HCT116 (cell line): ENCODE results near the gene TANC1. TPM values are rescaled to one million over a fixed set of nuclear protein-coding genes. Genes with fewer than 3 reads are reported as not detected.

Source experiments
- ATAC-seq: fragments of 200-7000 bp; cut with Tn5 transposase; 2 replicates; pipeline ENCODE4 v1.9.1; 2020; ENCODE audit warnings: mild to moderate bottlenecking, moderate library complexity
- BruUV-seq: library from RNA; stranded (reverse); fragments of 400-500 nt; replicated peaks from 2 replicates; lab custom pipeline; 2021; lab: Mats Ljungman, UMichigan
- CTCF ChIA-PET: fragments of 300-600 bp; sonication (Branson Sonifier 250); formaldehyde crosslinking; loops from one replicate; lab custom pipeline; 2021; ENCODE audit warnings: antibody characterized with exemption; lab: Charles Lee
- POLR2A ChIA-PET: fragments of 300-600, 350-600 bp; sonication (Branson Sonifier 250); formaldehyde crosslinking; loops from one replicate; lab custom pipeline; 2021; ENCODE audit warnings: antibody characterized with exemption; lab: Charles Lee
- RAD21 ChIA-PET, 2 experiments: fragments of 300-600 bp; sonication (Branson Sonifier 250); formaldehyde crosslinking; loops; one replicate each; lab custom pipeline; 2023; ENCODE audit warnings: low total read pairs in 2 of 2; ENCODE audit not compliant: uncharacterized antibody in 2 of 2, unreplicated experiment in 2 of 2, low non-redundant PET in 1 of 2; lab: Charles Lee
- DNase-seq: peaks from one replicate; pipeline ENCODE4 v3.0.0-alpha.2; 2010; ENCODE audit warnings: low read depth, low spot score
- H2AFZ ChIP-seq: fragments of 200-600 bp; shearing (Covaris generic), sonication (generic); 2 replicates; pipeline ENCODE4 v1.6.1; 2017; ENCODE audit warnings: low read depth, mixed run types, mixed read lengths, antibody characterized with exemption, low read length; ENCODE audit not compliant: poor library complexity, severe bottlenecking
- H3K27ac ChIP-seq: 2 replicates; pipeline ENCODE4 v1.5.1; 2012; ENCODE audit warnings: low read depth, low read length
- H3K27me3 ChIP-seq: fragments of 200-600 bp; sonication (generic); 2 replicates; pipeline ENCODE4 v1.6.1; 2016; ENCODE audit warnings: mixed run types, low read length, mixed read lengths; ENCODE audit not compliant: insufficient read depth
- H3K36me3 ChIP-seq, 2 experiments: fragments of 200-500 bp in 1 of 2; fragments of 200-600 bp in 1 of 2; sonication (Bioruptor generic) in 1 of 2; sonication (generic) in 1 of 2; 2 replicates each; pipeline versions ENCODE4 v1.5.1 to v1.6.1; 2014 to 2016; ENCODE audit warnings: low read length in 2 of 2, inconsistent platforms in 1 of 2, mixed read lengths in 1 of 2, mixed run types in 1 of 2; ENCODE audit not compliant: insufficient read depth in 2 of 2, control insufficient read depth in 1 of 2
- H3K4me1 ChIP-seq, 2 experiments: fragments of 200-600 bp in 1 of 2; sonication (generic) in 1 of 2; 2 replicates each; pipeline versions ENCODE4 v1.5.1 to v1.6.1; 2012 to 2017; ENCODE audit warnings: low read length in 2 of 2, inconsistent platforms in 1 of 2, mild to moderate bottlenecking in 1 of 2, mixed read lengths in 1 of 2, mixed run types in 1 of 2, moderate library complexity in 1 of 2; ENCODE audit not compliant: insufficient read depth in 2 of 2, control insufficient read depth in 1 of 2
- H3K4me2 ChIP-seq: fragments of 200-600 bp; sonication (generic); 2 replicates; pipeline ENCODE4 v1.6.1; 2017; ENCODE audit warnings: mixed run types, low read length, mixed read lengths
- H3K4me3 ChIP-seq, 2 experiments: fragments of 200-600 bp in 1 of 2; sonication (generic) in 1 of 2; replicated peaks in 1 of 2; 2 replicates each; pipeline ENCODE4 v1.5.1; 2011 to 2016; ENCODE audit warnings: low read length in 2 of 2, control low read depth in 1 of 2, low read depth in 1 of 2, mild to moderate bottlenecking in 1 of 2, mixed read lengths in 1 of 2, mixed run types in 1 of 2
- H3K79me2 ChIP-seq: fragments of 200-600 bp; sonication (generic); 2 replicates; pipeline ENCODE4 v1.6.1; 2017; ENCODE audit warnings: mild to moderate bottlenecking, mixed run types, low read length, moderate library complexity, mixed read lengths; ENCODE audit not compliant: insufficient read depth
- H3K9ac ChIP-seq: fragments of 200-600 bp; sonication (generic); 2 replicates; pipeline ENCODE4 v1.6.1; 2016; ENCODE audit warnings: low read length, mixed read lengths
- H3K9me2 ChIP-seq: fragments of 200-600 bp; sonication (generic), shearing (Covaris generic); 2 replicates; pipeline ENCODE4 v1.6.1; 2017; ENCODE audit warnings: mixed run types, mild to moderate bottlenecking, moderate library complexity; ENCODE audit not compliant: insufficient read depth
- H3K9me3 ChIP-seq, 2 experiments: fragments of 200-500 bp in 1 of 2; fragments of 200-600 bp in 1 of 2; sonication (Bioruptor generic) in 1 of 2; sonication (generic) in 1 of 2; 2 replicates each; pipeline ENCODE4 v1.6.1; 2014 to 2017; ENCODE audit warnings: low read length in 2 of 2, mixed read lengths in 2 of 2, inconsistent platforms in 1 of 2, low read depth in 1 of 2, mild to moderate bottlenecking in 1 of 2, mixed run types in 1 of 2, moderate library complexity in 1 of 2; ENCODE audit not compliant: control insufficient read depth in 1 of 2, insufficient read depth in 1 of 2
- H4K20me1 ChIP-seq: fragments of 200-600 bp; sonication (generic), shearing (Covaris generic); 2 replicates; pipeline ENCODE4 v1.6.1; 2017; ENCODE audit warnings: mixed run types, mild to moderate bottlenecking, moderate library complexity; ENCODE audit not compliant: insufficient read depth
- CTCF ChIP-seq, 3 experiments: fragments of 200-600 bp in 1 of 3; sonication (generic) in 1 of 3; IDR thresholded peaks in 2 of 3; conservative IDR thresholded peaks in 1 of 3; 2 replicates each; pipeline ENCODE4 v1.5.1; 2012 to 2017; ENCODE audit warnings: low read depth in 2 of 3, low read length in 2 of 3, antibody characterized with exemption in 1 of 3, borderline replicate concordance in 1 of 3, control low read depth in 1 of 3, mild to moderate bottlenecking in 1 of 3, mixed read lengths in 1 of 3, mixed run types in 1 of 3, moderate library complexity in 1 of 3; ENCODE audit not compliant: insufficient read depth in 1 of 3
- EGR1 ChIP-seq: IDR thresholded peaks from 2 replicates; pipeline ENCODE4 v1.6.1; 2012; ENCODE audit warnings: low read depth
- ELF1 ChIP-seq: IDR thresholded peaks from 2 replicates; pipeline ENCODE4 v1.6.1; 2012; ENCODE audit warnings: low read depth, borderline replicate concordance
- EZH2phosphoT487 ChIP-seq: fragments of 200-600 bp; IDR thresholded peaks from 2 replicates; pipeline ENCODE4 v1.6.1; 2018; ENCODE audit warnings: antibody characterized with exemption, borderline replicate concordance
- FOSL1 ChIP-seq: IDR thresholded peaks from 2 replicates; pipeline ENCODE4 v1.6.1; 2012; ENCODE audit warnings: low read depth
- JUND ChIP-seq: IDR thresholded peaks from 2 replicates; pipeline ENCODE4 v1.6.1; 2012
- MAX ChIP-seq: IDR thresholded peaks from 2 replicates; pipeline ENCODE4 v1.6.1; 2012
- SIN3A ChIP-seq: IDR thresholded peaks from 2 replicates; pipeline ENCODE4 v1.6.1; 2012; ENCODE audit warnings: low read depth
- ZFX ChIP-seq: fragments of 450-650 bp; IDR thresholded peaks from 2 replicates; pipeline ENCODE4 v1.6.1; 2017
- intact Hi-C: fragments of 100-400 bp; cut with micrococcal nuclease; formaldehyde crosslinking; loops from 2 replicates; pipeline ENCODE4 v1.10.0; 2022
- total RNA-seq: library from RNA; stranded (reverse); gene quantifications from one replicate; pipeline ENCODE4 v1.2.1, GENCODE V29; 2021; ENCODE audit not compliant: unreplicated experiment

Gene TANC1
- total RNA-seq, 1 experiment from 2014 or later = 15.1 TPM

- H3K27ac ChIP-seq = no peak overlapping the region
- ChIA-PET RAD21 (no interaction called here), CTCF (no interaction called here), POLR2A (no interaction called here)
- no peak overlapping the region for H2AFZ ChIP-seq
- ATAC-seq (no peak), DNase-seq (no peak)
- no TSS peak for BruUV-seq
- no peaks in the 10 kb centered on the region for H4K20me1 ChIP-seq
- TF ChIP-seq CTCF (IDR thresholded peaks at IDR 0.05 in 2 of 3, conservative IDR thresholded peaks at IDR 0.05 in 1 of 3; ENCODE audit: borderline replicate concordance in 1 of 3, insufficient read depth in 1 of 3, low read depth in 2 of 3, low read length in 2 of 3) = no peak
- TF ChIP-seq ELF1 = no peak
- TF ChIP-seq SIN3A = no peak
- TF ChIP-seq ZFX = no peak
- no peak for TF ChIP-seq EGR1
- no peak for TF ChIP-seq FOSL1
- no peak for TF ChIP-seq EZH2phosphoT487
- TF ChIP-seq MAX = no peak
- no peak for TF ChIP-seq JUND
- no peak overlapping the region for H3K9ac ChIP-seq
- H3K27me3 ChIP-seq = no peaks in the 10 kb centered on the region
- no peak overlapping the region for H3K4me3 ChIP-seq
- H3K4me1 ChIP-seq = peaks cover 5 to 11% of the 10 kb centered on the region in 2 experiments; a peak in 3 of 4 replicates
- H3K4me2 ChIP-seq = no peak overlapping the region
- H3K9me2 ChIP-seq = no peaks in the 10 kb centered on the region
- intact Hi-C loops = no loop called here
- no peaks in the 10 kb centered on the region for H3K36me3 ChIP-seq
- H3K79me2 ChIP-seq = peaks cover 8% of the 10 kb centered on the region; the same call in 1 of the 2 replicates
- no peaks in the 10 kb centered on the region for H3K9me3 ChIP-seq
Measured at GRCh38 chr2:159045545-159046454, 77.4 kb downstream of the TANC1 start.
